MM.1S (cell line): Measurements from ENCODE around the gene AUP1.

Source experiments
- DNase-seq: peaks from one replicate; pipeline ENCODE4 v3.0.0-alpha.2; 2015
- H2AFZ ChIP-seq: fragments of 300-600 bp; sonication (generic); 2 replicates; pipeline ENCODE4 v1.6.0; 2016; ENCODE audit warnings: antibody characterized with exemption, low read length
- H3F3A ChIP-seq: fragments of 300-600 bp; sonication (generic); 2 replicates; pipeline ENCODE4 v1.6.1; 2016; ENCODE audit warnings: mild to moderate bottlenecking, antibody characterized with exemption, low read length, moderate library complexity, mixed read lengths; ENCODE audit not compliant: insufficient read depth
- H3K27ac ChIP-seq: fragments of 300-600 bp; sonication (generic); 2 replicates; pipeline ENCODE4 v1.5.1; 2016; ENCODE audit warnings: mild to moderate bottlenecking, low read length
- H3K27me3 ChIP-seq: fragments of 300-600 bp; sonication (generic); replicated peaks from 2 replicates; pipeline ENCODE4 v1.6.0; 2016; ENCODE audit warnings: low read length; ENCODE audit not compliant: insufficient read depth
- H3K36me3 ChIP-seq: fragments of 300-600 bp; sonication (generic); replicated peaks from 2 replicates; pipeline ENCODE4 v1.6.1; 2016; ENCODE audit warnings: mild to moderate bottlenecking, low read length, mixed read lengths; ENCODE audit not compliant: insufficient read depth
- H3K4me1 ChIP-seq: fragments of 300-600 bp; sonication (generic); 2 replicates; pipeline ENCODE4 v1.6.1; 2016; ENCODE audit warnings: low read length, mixed read lengths
- H3K4me2 ChIP-seq: fragments of 300-600 bp; sonication (generic); 2 replicates; pipeline ENCODE4 v1.6.0; 2016; ENCODE audit warnings: low read depth, low read length
- H3K4me3 ChIP-seq: fragments of 300-600 bp; sonication (generic); 2 replicates; pipeline ENCODE4 v1.5.1; 2016; ENCODE audit warnings: low read length, mixed read lengths
- H3K79me2 ChIP-seq: fragments of 300-600 bp; sonication (generic); 2 replicates; pipeline ENCODE4 v1.6.1; 2016; ENCODE audit warnings: mixed run types, low read length, mixed read lengths
- H3K9ac ChIP-seq: fragments of 300-600 bp; sonication (generic); 2 replicates; pipeline ENCODE4 v1.6.1; 2016; ENCODE audit warnings: low read length, mixed read lengths
- H3K9me2 ChIP-seq: fragments of 300-600 bp; sonication (generic); replicated peaks from 2 replicates; pipeline ENCODE4 v1.6.1; 2016; ENCODE audit warnings: mild to moderate bottlenecking, low read length, mixed read lengths; ENCODE audit not compliant: insufficient read depth
- H3K9me3 ChIP-seq: fragments of 300-600 bp; sonication (generic); replicated peaks from 2 replicates; pipeline ENCODE4 v1.6.1; 2016; ENCODE audit warnings: mild to moderate bottlenecking, low read length, mixed read lengths; ENCODE audit not compliant: insufficient read depth
- H4K20me1 ChIP-seq: fragments of 300-600 bp; sonication (generic); 2 replicates; pipeline ENCODE4 v1.6.1; 2016; ENCODE audit warnings: mild to moderate bottlenecking, low read length, moderate library complexity, mixed read lengths; ENCODE audit not compliant: insufficient read depth
- CTCF ChIP-seq: fragments of 300-600 bp; sonication (generic); IDR thresholded peaks from 2 replicates; pipeline ENCODE4 v1.5.1; 2016; ENCODE audit warnings: antibody characterized with exemption, low read length, mixed read lengths
- EZH2 ChIP-seq: fragments of 300-600 bp; sonication (generic); optimal IDR thresholded peaks from 2 replicates; pipeline ENCODE3; 2017; ENCODE audit warnings: low read depth, mild to moderate bottlenecking, antibody characterized with exemption, low read length, mixed read lengths
- EZH2phosphoT487 ChIP-seq: fragments of 300-600 bp; sonication (generic); IDR thresholded peaks from 2 replicates; pipeline ENCODE4 v1.6.1; 2018; ENCODE audit warnings: antibody characterized with exemption, low read length

AUP1 gene

GRCh38 chr2:74481961-74482800 is 47.3 kb downstream of the AUP1 start:
- H2AFZ ChIP-seq, result peak overlapping the region; percentile 99
- H3K27me3 ChIP-seq, result no peaks in the 10 kb centered on the region
- H3K9me3 ChIP-seq, result no peaks in the 10 kb centered on the region
- peaks cover 8% of the 10 kb centered on the region for H3K4me1 ChIP-seq
- TF ChIP-seq CTCF (no peak), EZH2 (no peak), EZH2phosphoT487 (no peak)
- peaks cover 4% of the 10 kb centered on the region; the same call in 1 of the 2 replicates for H3F3A ChIP-seq
- H3K79me2 ChIP-seq, result peaks cover 33% of the 10 kb centered on the region
- no peaks in the 10 kb centered on the region for H4K20me1 ChIP-seq
- H3K9ac ChIP-seq, result peak overlapping the region; percentile 92
- H3K9me2 ChIP-seq, result no peaks in the 10 kb centered on the region
- peak; percentile 57 for DNase-seq
- H3K36me3 ChIP-seq, result no peaks in the 10 kb centered on the region
- peak overlapping the region; percentile 98 for H3K4me2 ChIP-seq
- peak overlapping the region; percentile 77; the same call in 1 of the 2 replicates for H3K27ac ChIP-seq
- peak overlapping the region; percentile 99 for H3K4me3 ChIP-seq

- H3K27me3 ChIP-seq, result no peaks in the 10 kb centered on the region
- peaks cover 8% of the 10 kb centered on the region for H3K4me1 ChIP-seq
- H3K36me3 ChIP-seq, result no peaks in the 10 kb centered on the region
- no peak overlapping the region for H2AFZ ChIP-seq
- peaks cover 33% of the 10 kb centered on the region for H3K79me2 ChIP-seq
- no peaks in the 10 kb centered on the region for H3K9me2 ChIP-seq
- no peak for DNase-seq
- TF ChIP-seq CTCF, result no peak
- no peak for TF ChIP-seq EZH2
- TF ChIP-seq EZH2phosphoT487, result no peak
- peak overlapping the region; percentile 99 for H3K4me3 ChIP-seq
- H3K27ac ChIP-seq, result no peak overlapping the region
- peaks cover 4% of the 10 kb centered on the region; the same call in 1 of the 2 replicates for H3F3A ChIP-seq
- H3K9ac ChIP-seq, result peak overlapping the region; percentile 92
- no peaks in the 10 kb centered on the region for H4K20me1 ChIP-seq
- peak overlapping the region; percentile 98 for H3K4me2 ChIP-seq
- no peaks in the 10 kb centered on the region for H3K9me3 ChIP-seq
These were observed 48.1 kb downstream of the AUP1 start for GRCh38 chr2:74481431-74481830.
